Nephron progenitor cell (in vitro differentiated cells): Measurements from ENCODE around the gene ANKS1B.

Source experiments
- DNase-seq: peaks from one replicate; pipeline ENCODE4 v3.0.0; 2021
- H3K27ac Mint-ChIP-seq: 2 replicates; pipeline ENCODE4 v1.8.0; 2021; ENCODE audit warnings: mild to moderate bottlenecking, moderate library complexity, mixed read lengths
- H3K27me3 Mint-ChIP-seq: 2 replicates; pipeline ENCODE4 v1.8.0; 2021; ENCODE audit warnings: mild to moderate bottlenecking, low read depth, mixed read lengths; ENCODE audit not compliant: poor library complexity
- H3K36me3 Mint-ChIP-seq: 2 replicates; pipeline ENCODE4 v1.8.0; 2021; ENCODE audit warnings: low read depth, mixed read lengths
- H3K4me1 Mint-ChIP-seq: 2 replicates; pipeline ENCODE4 v1.8.0; 2021; ENCODE audit warnings: mixed read lengths
- H3K4me3 Mint-ChIP-seq: 2 replicates; pipeline ENCODE4 v1.8.0; 2021; ENCODE audit warnings: mild to moderate bottlenecking, moderate library complexity, mixed read lengths
- H3K9me3 Mint-ChIP-seq: 2 replicates; pipeline ENCODE4 v1.8.0; 2021; ENCODE audit warnings: mild to moderate bottlenecking, moderate library complexity, mixed read lengths
- CTCF ChIP-seq: fragments of 200-600 bp; sonication (generic); IDR thresholded peaks from 2 replicates; pipeline ENCODE4 v1.5.0; 2021; ENCODE audit warnings: antibody characterized with exemption

Gene ANKS1B

GRCh38 chr12:99154983-99155336, 829.8 kb downstream of the ANKS1B start:
- peaks cover 11% of the 10 kb centered on the region for H3K4me1 Mint-ChIP-seq
- no peak for TF ChIP-seq CTCF
- no peak for DNase-seq
- H3K36me3 Mint-ChIP-seq, result no peaks in the 10 kb centered on the region
- H3K9me3 Mint-ChIP-seq, result peaks cover 3% of the 10 kb centered on the region
- no peak overlapping the region for H3K4me3 Mint-ChIP-seq
- no peak overlapping the region for H3K27ac Mint-ChIP-seq
- H3K27me3 Mint-ChIP-seq, result peaks cover 3% of the 10 kb centered on the region

GRCh38 chr12:99154216-99154982, 830.3 kb downstream of the ANKS1B start:
- no peak overlapping the region for H3K4me3 Mint-ChIP-seq
- peaks cover 3% of the 10 kb centered on the region for H3K27me3 Mint-ChIP-seq
- no peak overlapping the region for H3K27ac Mint-ChIP-seq
- peaks cover 11% of the 10 kb centered on the region for H3K4me1 Mint-ChIP-seq
- TF ChIP-seq CTCF, result no peak
- H3K9me3 Mint-ChIP-seq, result no peaks in the 10 kb centered on the region
- peak; percentile 8 for DNase-seq
- no peaks in the 10 kb centered on the region for H3K36me3 Mint-ChIP-seq

- Mint-ChIP-seq H3K9me3 (no peaks in the 10 kb centered on the region), H3K27me3 (peaks cover 3% of the 10 kb centered on the region), H3K4me1 (peaks cover 11% of the 10 kb centered on the region), H3K4me3 (no peak overlapping the region), H3K27ac (no peak overlapping the region), H3K36me3 (no peaks in the 10 kb centered on the region)
- DNase-seq, result no peak
- TF ChIP-seq CTCF, result no peak
Observed at GRCh38 chr12:99153293-99153692, 831.4 kb downstream of the ANKS1B start.

GRCh38 chr12:99152337-99152736, 832.4 kb downstream of the ANKS1B start:
- no peak overlapping the region for H3K27ac Mint-ChIP-seq
- TF ChIP-seq CTCF, result no peak
- no peaks in the 10 kb centered on the region for H3K9me3 Mint-ChIP-seq
- no peak for DNase-seq
- no peak overlapping the region for H3K4me3 Mint-ChIP-seq
- no peaks in the 10 kb centered on the region for H3K36me3 Mint-ChIP-seq
- H3K27me3 Mint-ChIP-seq, result peaks cover 3% of the 10 kb centered on the region
- peaks cover 11% of the 10 kb centered on the region for H3K4me1 Mint-ChIP-seq

- Mint-ChIP-seq H3K9me3 (no peaks in the 10 kb centered on the region), H3K27ac (no peak overlapping the region), H3K4me3 (no peak overlapping the region), H3K4me1 (peaks cover 11% of the 10 kb centered on the region), H3K36me3 (no peaks in the 10 kb centered on the region), H3K27me3 (peaks cover 3% of the 10 kb centered on the region)
- TF ChIP-seq CTCF, result no peak
- no peak for DNase-seq
Observed at GRCh38 chr12:99151744-99152143, 833.0 kb downstream of the ANKS1B start.

GRCh38 chr12:99147130-99147529, 837.6 kb downstream of the ANKS1B start:
- H3K9me3 Mint-ChIP-seq, result no peaks in the 10 kb centered on the region
- no peak overlapping the region for H3K27ac Mint-ChIP-seq
- no peak for TF ChIP-seq CTCF
- no peaks in the 10 kb centered on the region for H3K27me3 Mint-ChIP-seq
- no peaks in the 10 kb centered on the region for H3K4me1 Mint-ChIP-seq
- H3K36me3 Mint-ChIP-seq, result no peaks in the 10 kb centered on the region
- H3K4me3 Mint-ChIP-seq, result no peak overlapping the region
- no peak for DNase-seq
